ENCODE results near the gene MMP10.

DNA sequence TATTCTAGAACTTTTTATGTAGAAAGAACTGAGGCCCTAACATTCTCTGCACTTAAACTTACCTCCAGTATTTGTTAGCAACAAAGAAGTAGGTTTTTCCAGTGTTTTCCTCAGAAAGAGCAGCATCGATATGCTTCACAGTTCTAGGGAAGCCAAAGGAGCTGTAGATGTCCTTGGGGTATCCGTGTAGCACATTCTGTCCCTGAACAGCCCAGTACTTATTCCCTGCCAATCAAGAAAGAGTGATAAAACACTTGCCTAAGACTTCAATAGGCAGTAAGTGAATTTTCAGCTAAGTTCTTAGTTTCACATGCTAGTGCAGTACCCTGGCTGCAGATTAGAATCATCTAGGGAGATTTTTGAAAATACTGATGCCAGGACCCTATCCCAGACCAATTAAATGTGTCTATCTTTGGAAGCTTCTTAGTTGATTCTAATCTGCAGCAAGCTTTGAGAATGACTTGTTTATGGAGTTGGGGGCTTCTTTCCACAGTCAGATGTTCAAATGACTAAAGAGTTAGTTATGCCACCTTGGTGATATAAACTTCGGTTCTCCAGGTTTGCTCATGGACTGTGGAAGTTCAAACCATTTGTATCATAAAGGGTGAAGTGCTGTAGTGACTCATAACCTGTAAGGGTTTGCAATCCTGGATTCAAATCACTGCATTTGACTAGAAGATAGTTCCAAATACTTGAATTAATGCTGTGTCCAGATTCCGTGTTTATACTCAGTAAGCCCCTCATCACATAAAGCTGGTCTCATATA, 11.0 kb upstream of the MMP10 start:
- TF ChIP-seq, protein P1, sequence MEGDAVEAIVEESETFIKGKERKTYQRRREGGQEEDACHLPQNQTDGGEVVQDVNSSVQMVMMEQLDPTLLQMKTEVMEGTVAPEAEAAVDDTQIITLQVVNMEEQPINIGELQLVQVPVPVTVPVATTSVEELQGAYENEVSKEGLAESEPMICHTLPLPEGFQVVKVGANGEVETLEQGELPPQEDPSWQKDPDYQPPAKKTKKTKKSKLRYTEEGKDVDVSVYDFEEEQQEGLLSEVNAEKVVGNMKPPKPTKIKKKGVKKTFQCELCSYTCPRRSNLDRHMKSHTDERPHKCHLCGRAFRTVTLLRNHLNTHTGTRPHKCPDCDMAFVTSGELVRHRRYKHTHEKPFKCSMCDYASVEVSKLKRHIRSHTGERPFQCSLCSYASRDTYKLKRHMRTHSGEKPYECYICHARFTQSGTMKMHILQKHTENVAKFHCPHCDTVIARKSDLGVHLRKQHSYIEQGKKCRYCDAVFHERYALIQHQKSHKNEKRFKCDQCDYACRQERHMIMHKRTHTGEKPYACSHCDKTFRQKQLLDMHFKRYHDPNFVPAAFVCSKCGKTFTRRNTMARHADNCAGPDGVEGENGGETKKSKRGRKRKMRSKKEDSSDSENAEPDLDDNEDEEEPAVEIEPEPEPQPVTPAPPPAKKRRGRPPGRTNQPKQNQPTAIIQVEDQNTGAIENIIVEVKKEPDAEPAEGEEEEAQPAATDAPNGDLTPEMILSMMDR (IDR thresholded peaks at IDR 0.05; ENCODE audit: low read depth, low read length): no peak
- TF ChIP-seq EZH2phosphoT487 (IDR thresholded peaks at IDR 0.05; ENCODE audit: low read depth): no peak

All from OCI-LY3 (cell line).